HG02973 (cell line): ENCODE data around the gene ERC1.
"Not testable (repeated sequence)": the region's sequence is repeated elsewhere in the genome, so short reads cannot be mapped to it uniquely, and the experiment has no call there.

Experiments
- ATAC-seq: cut with Tn5 transposase; IDR thresholded peaks from one replicate; pipeline ENCODE4 v1.9.1; 2021; ENCODE audit warnings: moderate library complexity; ENCODE audit not compliant: unreplicated experiment

ERC1 gene

DNA sequence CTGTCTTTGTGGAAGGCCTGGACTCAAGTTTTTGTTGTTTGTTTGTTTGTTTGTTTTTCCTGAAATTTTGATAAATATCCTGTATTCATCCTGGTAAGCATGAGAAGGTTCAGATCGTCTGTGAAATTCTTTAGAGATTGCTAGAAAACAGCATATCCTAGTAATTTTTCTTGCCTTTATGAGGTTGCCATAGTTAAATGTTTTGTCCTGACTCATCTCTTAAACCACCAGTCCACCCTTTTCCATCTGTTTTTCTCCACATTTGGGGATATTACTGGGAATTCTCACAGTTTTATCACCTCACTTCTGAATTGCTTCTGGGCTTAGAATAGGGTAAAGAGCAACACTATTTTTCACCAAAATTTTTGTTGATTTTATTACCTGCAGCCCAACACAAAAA is 355.1 kb downstream of the ERC1 start:
- ATAC-seq, result no peak

DNA sequence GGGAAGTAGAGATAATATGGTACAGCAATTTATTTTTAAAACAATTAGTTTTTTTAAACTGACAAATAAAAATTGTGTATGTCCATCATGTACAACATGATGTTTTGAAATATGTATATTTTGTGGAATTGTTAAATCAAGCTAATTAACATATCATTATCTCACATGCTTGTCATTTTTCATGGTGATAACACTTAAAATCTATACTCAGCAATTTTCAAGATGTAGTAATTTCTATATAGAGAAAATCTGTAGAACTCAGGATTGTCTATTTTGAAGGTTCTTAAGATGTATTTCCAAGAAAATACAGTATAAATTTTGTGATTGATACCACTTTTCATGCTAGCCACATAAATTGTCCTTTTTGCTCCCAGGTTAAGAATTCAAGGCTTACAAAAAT is 356.3 kb downstream of the ERC1 start:
- ATAC-seq, result no peak

- ATAC-seq, result no peak
These were observed 357.6 kb downstream of the ERC1 start for GRCh38 chr12:1348606-1349005.

DNA sequence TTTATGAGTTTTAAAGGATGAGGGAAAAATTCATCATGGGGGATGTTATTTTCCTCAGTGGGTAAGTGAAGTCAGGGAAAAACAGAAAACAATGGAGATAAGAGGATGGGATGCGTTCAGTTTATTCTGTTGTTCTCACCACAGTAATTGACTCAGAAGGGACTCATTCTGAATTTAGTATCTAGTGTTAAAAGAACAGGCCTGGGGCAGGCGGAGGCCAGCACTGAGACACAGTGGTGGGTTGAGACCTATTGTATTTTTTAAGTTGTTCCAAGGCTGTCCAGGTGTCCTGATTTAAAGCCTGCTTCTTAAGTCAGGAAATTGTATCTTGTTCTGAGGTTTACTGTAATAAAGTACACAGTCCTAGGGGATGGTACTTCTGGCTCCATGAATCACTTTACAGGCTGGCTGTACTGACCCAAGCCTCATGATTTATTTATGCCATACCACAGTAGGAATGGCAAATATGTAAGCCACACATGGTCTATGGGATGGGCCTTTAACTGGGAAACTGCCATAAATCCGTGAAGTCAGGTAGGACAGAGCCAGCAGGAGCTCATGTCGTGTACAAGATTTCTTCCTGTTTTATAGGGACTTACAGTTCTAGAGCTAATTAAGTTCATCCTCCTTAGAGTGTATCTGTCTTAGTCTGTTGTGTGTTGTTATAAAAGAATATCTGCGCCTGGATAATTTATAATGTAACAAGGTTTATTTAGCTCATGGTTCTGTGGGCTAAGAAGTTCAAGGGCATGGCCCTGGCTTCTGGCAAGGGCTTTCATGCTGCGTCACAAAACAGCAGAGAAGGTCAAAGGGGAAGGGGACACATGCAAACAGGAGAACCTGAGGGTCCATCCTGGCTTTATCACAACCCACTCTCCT is 359.3 kb downstream of the ERC1 start:
- ATAC-seq, result no peak

- ATAC-seq, result no peak
These were observed 359.9 kb downstream of the ERC1 start for GRCh38 chr12:1350934-1351240.

DNA sequence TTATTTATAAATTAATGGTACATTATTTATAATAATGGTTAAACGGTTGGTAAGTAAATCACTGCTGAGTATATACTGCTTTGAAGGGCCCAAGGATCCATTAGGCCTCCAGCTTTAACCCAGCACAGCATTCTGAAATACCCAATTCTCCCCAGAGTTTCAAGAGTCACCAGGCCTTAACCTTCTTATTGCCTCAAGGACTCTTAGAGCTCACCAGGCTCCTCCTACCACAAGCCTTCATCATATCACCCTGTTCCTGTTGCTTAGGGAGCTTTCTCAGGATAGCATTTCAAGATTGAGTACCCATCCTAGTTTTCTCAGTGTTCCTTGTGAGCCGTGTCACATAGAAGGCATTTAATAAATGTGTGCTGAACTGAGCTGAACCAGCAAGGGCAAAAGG is 360.9 kb downstream of the ERC1 start:
- no peak for ATAC-seq

DNA sequence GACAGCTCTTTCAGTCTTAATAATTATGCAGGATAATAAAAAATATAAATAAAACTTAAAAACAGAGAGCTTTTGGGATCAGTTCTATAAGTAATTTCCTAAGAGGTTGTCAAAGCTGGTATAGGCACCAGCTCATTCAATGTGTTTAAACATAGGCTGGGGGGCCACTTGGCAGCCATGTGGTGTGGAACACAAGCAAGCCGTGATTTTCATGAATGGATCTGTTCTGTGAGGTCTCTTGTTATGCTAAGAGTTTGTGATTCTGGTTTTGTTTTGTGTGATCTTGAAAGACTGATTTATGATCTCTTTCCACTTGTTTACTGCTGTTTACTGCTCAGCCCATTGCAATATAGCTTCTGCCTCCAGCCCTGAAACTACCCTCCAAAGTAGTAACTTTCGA is 362.4 kb downstream of the ERC1 start:
- ATAC-seq, result no peak

DNA sequence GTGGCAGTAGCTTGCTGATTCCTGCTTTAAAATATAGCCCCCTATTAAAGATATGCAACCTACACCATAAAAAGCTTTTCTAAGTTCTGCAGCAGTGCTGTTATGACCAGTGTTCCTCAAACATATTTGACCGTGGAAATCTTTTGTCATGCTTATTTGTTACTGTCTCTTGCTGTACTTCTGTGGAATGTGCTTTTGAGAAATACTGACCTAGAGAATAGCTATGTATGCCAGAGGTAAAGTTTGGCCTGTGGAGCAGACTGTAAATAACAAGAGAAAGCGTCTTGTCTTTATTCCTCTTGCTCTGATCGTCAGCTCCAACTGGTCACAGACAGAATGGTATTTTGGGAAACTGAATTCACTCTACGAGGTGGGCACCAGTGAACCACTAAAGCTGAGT is 364.4 kb downstream of the ERC1 start:
- no peak for ATAC-seq

GRCh38 chr12:1355871-1356270 is 364.8 kb downstream of the ERC1 start:
- ATAC-seq, result not testable (repeated sequence)

GRCh38 chr12:1356285-1356684 is 365.3 kb downstream of the ERC1 start:
- no peak for ATAC-seq

- ATAC-seq, result no peak
These were observed 366.1 kb downstream of the ERC1 start for GRCh38 chr12:1357171-1357570.

- ATAC-seq, result no peak
These were observed 366.7 kb downstream of the ERC1 start for GRCh38 chr12:1357711-1358110.

DNA sequence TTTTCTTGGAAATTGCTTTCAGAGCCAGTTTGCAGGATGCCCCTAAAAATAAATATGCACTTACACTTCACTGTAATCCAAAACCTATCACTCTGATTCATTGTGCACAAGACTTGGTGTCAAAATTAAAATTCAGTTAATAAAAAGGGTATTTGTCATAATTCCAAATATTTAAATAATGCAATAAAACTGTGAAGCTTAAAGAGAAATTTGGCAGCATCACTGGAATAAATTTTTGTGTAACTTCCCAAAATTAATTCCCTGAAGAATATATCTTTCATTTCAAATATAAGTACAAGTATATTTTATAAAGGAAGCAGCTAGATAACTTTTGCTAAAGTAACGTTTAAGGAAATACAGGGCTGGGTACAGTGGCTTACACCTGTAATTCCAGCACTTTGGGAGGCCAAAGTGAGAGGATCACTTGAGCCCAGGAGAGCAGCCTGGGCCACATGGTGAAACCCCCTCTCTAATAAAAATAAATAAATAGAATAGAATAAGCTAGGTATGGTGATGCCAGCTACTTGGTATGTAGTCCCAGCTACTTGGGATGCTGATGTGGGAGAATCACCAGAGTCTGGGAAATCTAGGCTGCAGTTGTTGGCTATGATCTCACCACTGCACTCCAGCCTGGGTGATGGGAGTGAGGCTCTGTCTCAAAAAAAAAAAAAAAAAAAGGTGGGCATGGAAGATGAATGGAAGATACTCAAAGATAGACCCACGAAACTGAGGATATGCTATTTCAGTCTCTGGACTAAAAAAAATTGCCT is 369.6 kb downstream of the ERC1 start:
- ATAC-seq, result no peak

DNA sequence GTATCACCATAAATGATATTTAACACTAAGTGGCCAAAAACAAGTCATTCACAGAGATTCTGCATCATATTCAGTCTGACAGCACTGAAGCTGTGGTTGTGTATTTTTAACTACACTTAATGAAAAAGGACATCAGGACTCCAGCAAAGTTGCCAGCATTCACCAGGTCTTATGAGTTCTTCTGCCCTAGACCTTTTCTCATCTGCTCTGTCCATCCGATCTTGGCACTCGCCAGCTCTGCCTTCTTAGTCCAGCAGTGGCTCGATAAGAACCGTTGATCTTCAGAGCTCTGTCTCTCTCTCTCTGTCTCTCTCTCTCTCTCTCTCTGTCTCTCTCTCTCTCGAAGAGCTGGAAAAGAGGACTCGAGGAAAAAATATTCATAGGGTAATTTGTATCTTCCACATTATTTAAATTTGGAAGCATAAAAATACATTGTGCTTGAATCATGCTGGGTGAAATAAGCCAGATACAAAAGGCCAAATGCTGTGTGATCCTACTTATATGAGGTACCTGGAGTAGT is 371.2 kb downstream of the ERC1 start:
- no peak for ATAC-seq

- no peak for ATAC-seq
These were observed 374.7 kb downstream of the ERC1 start for GRCh38 chr12:1365703-1366102.

DNA sequence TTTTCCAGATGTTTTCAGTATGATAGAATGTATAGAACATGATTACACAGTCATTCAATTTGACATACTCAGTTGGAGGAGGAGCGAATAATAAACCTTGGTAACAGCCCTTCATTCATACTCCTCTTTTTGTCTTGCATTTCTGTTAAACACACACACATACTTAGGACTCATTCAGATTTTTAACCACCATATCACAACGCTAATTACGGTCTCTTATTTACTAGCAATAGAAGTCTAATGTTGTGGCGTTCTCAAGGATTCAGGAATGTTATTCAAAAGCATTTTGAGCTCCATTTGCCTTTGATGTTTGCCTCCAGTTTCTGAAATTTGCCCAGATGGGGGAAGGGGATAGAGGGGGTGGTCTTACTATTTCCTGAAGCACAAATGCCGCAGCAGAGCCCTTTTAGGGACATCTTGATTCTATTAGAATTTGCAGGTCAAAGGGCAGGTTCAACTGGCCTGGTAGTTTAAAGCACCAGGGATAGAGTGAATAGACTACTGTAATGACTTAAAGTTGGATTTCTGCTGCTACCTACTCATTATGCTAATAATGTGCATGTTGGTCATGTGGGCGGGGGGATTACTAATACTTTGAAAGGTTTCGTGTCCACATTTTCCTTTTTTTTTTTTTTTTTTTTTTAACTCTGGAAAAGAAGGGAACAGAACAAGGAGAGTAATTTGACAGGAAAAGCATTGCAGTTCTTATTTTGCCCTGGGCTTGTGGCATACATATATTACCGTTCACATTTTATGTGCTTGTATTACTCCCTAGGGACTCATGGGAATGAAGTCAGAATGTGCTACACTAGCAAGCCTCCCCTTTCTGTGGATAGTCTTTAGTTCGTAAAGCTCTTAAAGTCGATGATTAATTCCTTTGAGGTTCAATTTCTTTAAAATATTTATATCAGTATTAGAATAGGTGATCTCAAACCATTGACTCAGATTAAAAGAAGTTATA is 376.6 kb downstream of the ERC1 start:
- no peak for ATAC-seq

DNA sequence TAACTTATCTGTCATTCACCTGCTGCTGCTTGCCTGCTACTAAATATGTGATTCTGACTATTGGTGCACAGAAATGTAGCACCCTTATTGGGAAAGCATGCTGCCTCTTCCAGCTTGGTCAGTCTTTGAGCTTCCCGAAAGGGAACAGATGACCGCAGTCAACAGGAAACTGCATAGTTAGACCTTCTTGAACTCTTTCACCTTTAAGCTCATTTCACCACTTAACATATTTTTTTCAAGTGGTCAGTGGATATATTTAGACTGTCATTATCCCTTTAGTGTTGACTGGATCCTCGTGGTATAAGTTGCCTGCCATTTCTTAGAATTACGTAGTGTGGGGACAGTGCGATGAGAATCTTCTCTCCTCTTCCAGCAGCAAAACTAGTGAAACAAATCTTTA is 378.4 kb downstream of the ERC1 start:
- ATAC-seq, result no peak

GRCh38 chr12:1369938-1370500 is 379.0 kb downstream of the ERC1 start:
- ATAC-seq, result no peak

DNA sequence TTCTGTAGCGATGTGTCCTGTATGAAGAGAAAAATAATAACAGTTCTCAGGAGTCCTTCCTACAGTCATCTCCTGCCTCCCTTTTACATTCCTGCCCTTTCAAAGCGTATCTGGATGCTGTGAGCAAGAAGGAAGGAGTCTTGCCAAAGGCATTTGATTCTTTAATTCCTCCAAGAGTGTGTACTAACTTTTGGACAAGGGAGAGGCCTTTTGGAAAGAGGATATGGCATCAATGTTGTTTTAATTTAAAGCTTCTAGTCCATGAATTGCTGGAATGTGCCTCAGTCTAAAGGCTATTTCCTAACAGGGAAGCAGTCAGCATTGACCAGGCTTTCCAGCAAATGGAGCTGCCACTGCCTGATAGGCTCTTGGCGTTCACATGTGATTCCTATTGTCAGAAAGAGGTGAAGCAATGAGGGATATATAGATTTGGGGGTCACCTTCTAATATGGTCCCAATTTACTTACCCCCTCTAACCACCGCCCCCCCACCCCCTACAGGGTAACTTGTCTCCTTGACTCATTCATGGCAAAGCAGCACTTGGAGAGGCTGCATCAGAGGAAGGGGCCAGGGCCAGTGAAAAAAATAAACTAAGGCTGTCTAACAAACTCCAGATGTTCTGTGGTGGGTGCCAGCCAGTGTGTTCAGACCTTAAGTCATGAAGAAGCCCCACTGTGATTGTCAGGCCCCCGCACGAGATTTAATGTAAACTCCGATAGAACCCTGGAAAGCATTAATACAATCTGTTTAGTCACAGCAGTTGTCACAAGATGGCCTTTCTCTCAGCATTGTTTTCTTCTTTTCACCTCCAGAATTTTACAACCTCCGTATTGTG is 383.1 kb downstream of the ERC1 start:
- no peak for ATAC-seq

- no peak for ATAC-seq
These were observed 384.3 kb downstream of the ERC1 start for GRCh38 chr12:1375323-1375722.
